Transverse colon (tissue), 3 donors: Measurements from ENCODE around the gene PRKG1.

Source experiments
- POLR2A ChIP-seq: fragments of 450-650 bp; IDR thresholded peaks from one replicate; pipeline ENCODE4 v1.6.1; 2016; ENCODE audit warnings: antibody characterized with exemption, mild to moderate bottlenecking, moderate library complexity
- TF ChIP-seq, protein P1 (sequence below), 5 experiments: fragments of 200-600 bp in 3 of 5; fragments of 450-650 bp in 2 of 5; sonication (generic) in 3 of 5; IDR thresholded peaks; 1 replicate in 2 of 5; 2 replicates in 3 of 5; pipeline ENCODE4 v1.5.1; 2016 to 2017; ENCODE audit warnings: antibody characterized with exemption in 5 of 5, inconsistent platforms in 3 of 5, mild to moderate bottlenecking in 2 of 5, moderate library complexity in 1 of 5

DNA sequence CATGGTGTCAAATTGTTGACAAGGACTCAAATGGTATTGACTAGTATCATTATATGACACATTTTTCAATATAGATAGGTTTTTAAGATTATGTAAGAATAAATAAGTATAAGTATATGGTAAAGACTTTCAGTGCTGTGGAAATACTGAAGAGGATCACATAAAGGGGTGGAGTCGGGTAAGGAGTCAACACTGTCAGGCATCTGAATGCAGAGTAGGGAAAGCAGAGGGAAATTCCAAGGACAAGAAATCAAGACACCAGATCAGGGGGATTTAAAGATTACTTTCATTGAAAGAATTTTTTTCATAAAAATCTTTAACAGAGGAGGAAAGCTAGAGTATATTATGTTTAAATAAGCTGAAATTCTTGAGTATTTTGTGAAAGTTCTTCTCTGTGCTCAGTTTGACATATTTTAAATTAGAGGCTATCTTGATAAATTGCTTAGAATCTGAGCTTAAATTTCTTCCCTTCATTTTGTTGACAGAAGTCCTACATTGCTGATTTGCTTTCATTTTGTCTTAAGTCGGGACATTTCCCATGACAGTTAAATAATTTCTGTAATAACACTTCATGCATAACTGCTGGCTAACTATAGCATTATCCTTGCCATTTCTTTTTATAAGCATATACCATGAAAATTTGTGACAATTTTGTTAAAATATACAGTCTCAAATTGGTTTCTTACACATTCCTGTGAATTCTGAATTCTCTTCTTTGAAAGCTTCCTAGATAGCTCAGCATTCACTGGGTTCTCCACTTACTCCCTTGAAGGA is 244.3 kb downstream of the PRKG1 start:
- TF ChIP-seq, protein P1, sequence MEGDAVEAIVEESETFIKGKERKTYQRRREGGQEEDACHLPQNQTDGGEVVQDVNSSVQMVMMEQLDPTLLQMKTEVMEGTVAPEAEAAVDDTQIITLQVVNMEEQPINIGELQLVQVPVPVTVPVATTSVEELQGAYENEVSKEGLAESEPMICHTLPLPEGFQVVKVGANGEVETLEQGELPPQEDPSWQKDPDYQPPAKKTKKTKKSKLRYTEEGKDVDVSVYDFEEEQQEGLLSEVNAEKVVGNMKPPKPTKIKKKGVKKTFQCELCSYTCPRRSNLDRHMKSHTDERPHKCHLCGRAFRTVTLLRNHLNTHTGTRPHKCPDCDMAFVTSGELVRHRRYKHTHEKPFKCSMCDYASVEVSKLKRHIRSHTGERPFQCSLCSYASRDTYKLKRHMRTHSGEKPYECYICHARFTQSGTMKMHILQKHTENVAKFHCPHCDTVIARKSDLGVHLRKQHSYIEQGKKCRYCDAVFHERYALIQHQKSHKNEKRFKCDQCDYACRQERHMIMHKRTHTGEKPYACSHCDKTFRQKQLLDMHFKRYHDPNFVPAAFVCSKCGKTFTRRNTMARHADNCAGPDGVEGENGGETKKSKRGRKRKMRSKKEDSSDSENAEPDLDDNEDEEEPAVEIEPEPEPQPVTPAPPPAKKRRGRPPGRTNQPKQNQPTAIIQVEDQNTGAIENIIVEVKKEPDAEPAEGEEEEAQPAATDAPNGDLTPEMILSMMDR (IDR thresholded peaks at IDR 0.05): no peak
- no peak for TF ChIP-seq POLR2A
